Natural killer cell (primary cell): ENCODE results near the gene EFCAB3. TPM values are rescaled to one million over a fixed set of nuclear protein-coding genes. Genes with fewer than 3 reads are reported as not detected.
A peak's percentile ranks its signal among the peaks of the same experiment; 100 is the strongest.
"Not testable (repeated sequence)": the region's sequence is repeated elsewhere in the genome, so short reads cannot be mapped to it uniquely, and the experiment has no call there.

Source experiments
- ATAC-seq, 3 donors: fragments of 150-1000 bp in 2 of 3; fragments of 200-7000 bp in 1 of 3; cut with Tn5 transposase; 1 replicate in 1 of 3; 2 replicates in 2 of 3; pipeline ENCODE4 v1.10.0; 2021; ENCODE audit warnings: mild to moderate bottlenecking in 2 of 3, moderate library complexity in 2 of 3
- DNase-seq, 2 donors: peaks; one replicate each; pipeline versions ENCODE4 v3.0.0 to v3.0.0-alpha.2; 2013 to 2021; ENCODE audit warnings: mixed read lengths in 1 of 2
- H3K27ac ChIP-seq: one replicate; pipeline ENCODE4 v1.5.1; 2013; ENCODE audit warnings: mild to moderate bottlenecking, low read length
- H3K27me3 ChIP-seq: one replicate; pipeline ENCODE4 v1.6.1; 2013; ENCODE audit warnings: low read length; ENCODE audit not compliant: control insufficient read depth, insufficient read depth
- H3K36me3 ChIP-seq: one replicate; pipeline ENCODE4 v1.6.1; 2013; ENCODE audit warnings: low read length; ENCODE audit not compliant: control insufficient read depth, insufficient read depth
- H3K4me1 ChIP-seq: one replicate; pipeline ENCODE4 v1.6.1; 2013; ENCODE audit warnings: low read length; ENCODE audit not compliant: control insufficient read depth, insufficient read depth
- H3K4me3 ChIP-seq: one replicate; pipeline ENCODE4 v1.5.1; 2013; ENCODE audit warnings: low read length
- H3K9me3 ChIP-seq: one replicate; pipeline ENCODE4 v1.6.1; 2013; ENCODE audit warnings: low read length; ENCODE audit not compliant: control insufficient read depth, insufficient read depth
- H3K27ac Mint-ChIP-seq, 2 donors: one replicate each; pipeline ENCODE4 v1.8.0; 2022; ENCODE audit warnings: mild to moderate bottlenecking in 2 of 2, mixed read lengths in 2 of 2, moderate library complexity in 1 of 2
- H3K27me3 Mint-ChIP-seq, 2 donors: one replicate each; pipeline ENCODE4 v1.8.0; 2022; ENCODE audit warnings: low read depth in 2 of 2, mixed read lengths in 2 of 2
- H3K36me3 Mint-ChIP-seq: one replicate; pipeline ENCODE4 v1.8.0; 2022; ENCODE audit warnings: mixed read lengths
- H3K4me1 Mint-ChIP-seq, 2 donors: one replicate each; pipeline ENCODE4 v1.8.0; 2022; ENCODE audit warnings: mixed read lengths in 2 of 2
- H3K4me3 Mint-ChIP-seq: one replicate; pipeline ENCODE4 v1.8.0; 2022; ENCODE audit warnings: mild to moderate bottlenecking, moderate library complexity, mixed read lengths
- H3K9me3 Mint-ChIP-seq, 2 donors: one replicate each; pipeline ENCODE4 v1.8.0; 2022; ENCODE audit warnings: mixed read lengths in 2 of 2
- WGBS: methylation state at CpG from one replicate; pipeline ENCODE4 v1.1.7; 2013; ENCODE audit warnings: missing lambda C conversion rate; ENCODE audit not compliant: insufficient coverage; 5-methylcytosine and 5-hydroxymethylcytosine counted together
- intact Hi-C: fragments of 100-400 bp; cut with micrococcal nuclease; formaldehyde crosslinking; loops from one replicate; pipeline ENCODE4 v1.14.2; 2022
- total RNA-seq, 4 donors: library from RNA; stranded (reverse); fragments of 120-200 nt in 1 of 4; gene quantifications; one replicate each; pipeline versions ENCODE4 v1.2.3 to v1.2.4, GENCODE V29; 2013 to 2022
- TF ChIP-seq, protein P1 (sequence below): fragments of 200-600 bp; IDR thresholded peaks from one replicate; pipeline ENCODE4 v1.8.0; 2022; ENCODE audit warnings: antibody characterized with exemption

The EFCAB3 gene
- total RNA-seq, 3 donors from 2014 or later (not counting 1 experiment from before 2014, with no cell fraction given) = 0.45 TPM; not detected in 2

DNA sequence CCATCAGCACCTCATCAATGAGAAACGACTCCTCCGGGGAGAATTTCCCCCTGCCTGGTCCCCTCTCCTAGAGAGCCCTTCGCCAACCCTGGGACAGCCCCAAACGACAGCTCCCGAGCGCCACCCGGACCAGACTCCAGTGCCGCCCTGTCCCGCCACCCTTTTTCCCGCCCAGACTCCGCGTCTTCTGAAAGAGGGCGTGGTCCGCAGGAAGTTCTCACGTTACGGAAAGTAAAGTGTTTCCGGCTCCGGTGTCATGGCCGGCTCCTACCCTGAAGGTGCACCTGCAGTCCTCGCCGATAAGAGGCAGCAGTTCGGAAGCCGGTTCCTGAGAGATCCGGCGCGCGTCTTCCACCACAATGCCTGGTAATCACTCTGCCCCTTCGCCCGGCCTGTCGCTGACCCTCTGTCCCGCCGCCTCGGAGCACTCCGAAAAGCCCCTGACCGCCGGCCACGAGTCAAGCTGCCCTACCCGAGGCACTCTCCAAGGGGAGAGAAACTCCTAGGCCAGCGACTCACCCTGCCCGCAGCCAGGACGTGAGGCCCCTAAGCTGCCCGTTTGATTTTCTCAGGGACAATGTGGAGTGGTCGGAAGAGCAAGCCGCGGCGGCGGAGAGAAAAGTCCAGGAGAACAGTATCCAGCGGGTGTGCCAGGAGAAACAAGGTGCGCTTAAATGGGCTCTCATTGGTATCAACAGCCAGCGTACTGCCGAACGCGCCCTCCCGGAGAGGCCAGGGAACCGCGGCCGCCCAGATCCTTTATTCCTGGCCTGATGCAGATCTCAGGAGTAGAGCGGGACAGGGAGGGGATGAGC, 43.5 kb downstream of the EFCAB3 start, which contains the start of gene METTL2A:
Gene METTL2A (plus strand): TSS at position 251 of the 815 bp plus-strand sequence. CDS start 6 bp downstream, at position 257.
- ATAC-seq (peak; percentile 91 to 96 (median 94)), DNase-seq (peak; percentile 65 to 92)

GRCh38 chr17:62426214-62426613, 45.9 kb downstream of the EFCAB3 start:
- H3K9me3 Mint-ChIP-seq, H3K27ac Mint-ChIP-seq, H3K27me3 ChIP-seq, DNase-seq, intact Hi-C loops, H3K36me3 ChIP-seq, H3K9me3 ChIP-seq, H3K27ac ChIP-seq, H3K4me3 ChIP-seq, H3K36me3 Mint-ChIP-seq, H3K4me3 Mint-ChIP-seq, H3K27me3 Mint-ChIP-seq, ATAC-seq: not testable (repeated sequence)
- WGBS = no CpG with 5 or more reads among the region's 2 CpGs
- H3K4me1 ChIP-seq = peaks cover 11% of the 10 kb centered on the region
- H3K4me1 Mint-ChIP-seq = peaks cover 18% of the 10 kb centered on the region in 2 donors

More for the DNA sequence above, 43.5 kb downstream of the EFCAB3 start, which contains the start of gene METTL2A:
- Mint-ChIP-seq H3K4me1 (peaks cover 18% of the 10 kb centered on the region in 2 donors), H3K27ac (peak within 1 kb of the TSS; percentile 87 to 89), H3K4me3 (peak within 1 kb of the TSS; percentile 97)
- H3K27ac ChIP-seq = peak within 1 kb of the TSS; percentile 62
- H3K9me3 ChIP-seq, H3K36me3 Mint-ChIP-seq, H3K27me3 Mint-ChIP-seq, H3K27me3 ChIP-seq, intact Hi-C loops, H3K36me3 ChIP-seq, H3K9me3 Mint-ChIP-seq: not testable (repeated sequence)
- H3K4me3 ChIP-seq = peak within 1 kb of the TSS; percentile 80
- peaks cover 11% of the 10 kb centered on the region for H3K4me1 ChIP-seq
- WGBS = under 1% methylated on average over 58 of the region's 58 CpGs
- TF ChIP-seq, protein P1, sequence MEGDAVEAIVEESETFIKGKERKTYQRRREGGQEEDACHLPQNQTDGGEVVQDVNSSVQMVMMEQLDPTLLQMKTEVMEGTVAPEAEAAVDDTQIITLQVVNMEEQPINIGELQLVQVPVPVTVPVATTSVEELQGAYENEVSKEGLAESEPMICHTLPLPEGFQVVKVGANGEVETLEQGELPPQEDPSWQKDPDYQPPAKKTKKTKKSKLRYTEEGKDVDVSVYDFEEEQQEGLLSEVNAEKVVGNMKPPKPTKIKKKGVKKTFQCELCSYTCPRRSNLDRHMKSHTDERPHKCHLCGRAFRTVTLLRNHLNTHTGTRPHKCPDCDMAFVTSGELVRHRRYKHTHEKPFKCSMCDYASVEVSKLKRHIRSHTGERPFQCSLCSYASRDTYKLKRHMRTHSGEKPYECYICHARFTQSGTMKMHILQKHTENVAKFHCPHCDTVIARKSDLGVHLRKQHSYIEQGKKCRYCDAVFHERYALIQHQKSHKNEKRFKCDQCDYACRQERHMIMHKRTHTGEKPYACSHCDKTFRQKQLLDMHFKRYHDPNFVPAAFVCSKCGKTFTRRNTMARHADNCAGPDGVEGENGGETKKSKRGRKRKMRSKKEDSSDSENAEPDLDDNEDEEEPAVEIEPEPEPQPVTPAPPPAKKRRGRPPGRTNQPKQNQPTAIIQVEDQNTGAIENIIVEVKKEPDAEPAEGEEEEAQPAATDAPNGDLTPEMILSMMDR = peak; percentile 40

- H3K36me3 ChIP-seq, H3K4me1 Mint-ChIP-seq, H3K4me3 Mint-ChIP-seq, H3K4me1 ChIP-seq, intact Hi-C loops, ATAC-seq, H3K9me3 ChIP-seq, H3K27me3 ChIP-seq, H3K9me3 Mint-ChIP-seq, DNase-seq, H3K27ac ChIP-seq, H3K4me3 ChIP-seq, H3K27me3 Mint-ChIP-seq, H3K36me3 Mint-ChIP-seq, H3K27ac Mint-ChIP-seq: not testable (repeated sequence)
- 96% methylated on average over 3 of the region's 4 CpGs for WGBS
Observed at GRCh38 chr17:62435251-62435650, 54.9 kb downstream of the EFCAB3 start.

- H3K4me3 ChIP-seq, intact Hi-C loops, H3K27ac ChIP-seq, H3K27me3 ChIP-seq, H3K4me3 Mint-ChIP-seq, H3K4me1 ChIP-seq, H3K4me1 Mint-ChIP-seq, ATAC-seq, DNase-seq, H3K9me3 ChIP-seq, H3K27ac Mint-ChIP-seq, H3K27me3 Mint-ChIP-seq, H3K9me3 Mint-ChIP-seq, H3K36me3 Mint-ChIP-seq: not testable (repeated sequence)
- whole genome bisulfite sequencing = 99% methylated on average over 6 of the region's 6 CpGs
- H3K36me3 ChIP-seq = peaks cover 24% of the 10 kb centered on the region
Observed at GRCh38 chr17:62441181-62441580, 60.8 kb downstream of the EFCAB3 start.

DNA sequence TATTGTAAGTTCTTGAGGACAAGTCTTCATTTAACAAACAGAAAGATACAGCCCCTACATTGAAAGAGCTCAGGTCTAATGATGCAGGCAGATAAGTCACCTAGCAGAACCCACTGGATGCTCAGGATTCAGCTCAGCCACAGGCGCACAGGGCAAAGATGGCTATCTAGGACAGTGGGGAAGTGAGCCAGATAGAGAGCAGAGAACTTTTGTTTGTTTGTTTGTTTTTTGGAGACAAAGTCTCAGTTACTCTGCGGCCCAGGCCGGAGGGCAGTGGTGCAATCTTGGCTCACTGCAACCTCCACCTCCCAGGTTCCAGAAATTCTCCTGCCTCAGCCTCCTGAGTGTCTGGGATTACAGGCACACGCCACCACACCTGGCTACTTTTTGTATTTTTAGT, 63.7 kb downstream of the EFCAB3 start:
- Mint-ChIP-seq H3K4me3 (no peak overlapping the region), H3K4me1 (no peaks in the 10 kb centered on the region), H3K27me3 (no peaks in the 10 kb centered on the region), H3K36me3 (peaks cover 6% of the 10 kb centered on the region), H3K9me3 (no peaks in the 10 kb centered on the region), H3K27ac (no peak overlapping the region)
- Histone ChIP-seq H3K4me1 (no peaks in the 10 kb centered on the region), H3K27ac (no peak overlapping the region), H3K4me3 (no peak overlapping the region), H3K9me3 (no peaks in the 10 kb centered on the region), H3K27me3 (no peaks in the 10 kb centered on the region), H3K36me3 (peaks cover 36% of the 10 kb centered on the region)
- WGBS = 94% methylated on average over 3 of the region's 4 CpGs
- intact Hi-C loops = no loop called here
- TF ChIP-seq, protein P1 = no peak
- DNase-seq (no peak), ATAC-seq (no peak)

GRCh38 chr17:62445791-62446190, 65.4 kb downstream of the EFCAB3 start:
- ATAC-seq, H3K27ac Mint-ChIP-seq, H3K27me3 Mint-ChIP-seq, H3K9me3 Mint-ChIP-seq, H3K4me1 Mint-ChIP-seq, H3K4me3 ChIP-seq, H3K4me1 ChIP-seq, H3K36me3 Mint-ChIP-seq, DNase-seq, H3K9me3 ChIP-seq, H3K4me3 Mint-ChIP-seq, intact Hi-C loops, H3K27me3 ChIP-seq, H3K27ac ChIP-seq: not testable (repeated sequence)
- peaks cover 33% of the 10 kb centered on the region for H3K36me3 ChIP-seq
- 94% methylated on average over 3 of the region's 4 CpGs for whole genome bisulfite sequencing
